ENCODE measurements around the gene AGMO. TPM values are rescaled to one million over a fixed set of nuclear protein-coding genes. Genes with fewer than 3 reads are reported as not detected.

AGMO gene
- total RNA-seq, 1 experiment from 2014 or later, result not detected

DNA sequence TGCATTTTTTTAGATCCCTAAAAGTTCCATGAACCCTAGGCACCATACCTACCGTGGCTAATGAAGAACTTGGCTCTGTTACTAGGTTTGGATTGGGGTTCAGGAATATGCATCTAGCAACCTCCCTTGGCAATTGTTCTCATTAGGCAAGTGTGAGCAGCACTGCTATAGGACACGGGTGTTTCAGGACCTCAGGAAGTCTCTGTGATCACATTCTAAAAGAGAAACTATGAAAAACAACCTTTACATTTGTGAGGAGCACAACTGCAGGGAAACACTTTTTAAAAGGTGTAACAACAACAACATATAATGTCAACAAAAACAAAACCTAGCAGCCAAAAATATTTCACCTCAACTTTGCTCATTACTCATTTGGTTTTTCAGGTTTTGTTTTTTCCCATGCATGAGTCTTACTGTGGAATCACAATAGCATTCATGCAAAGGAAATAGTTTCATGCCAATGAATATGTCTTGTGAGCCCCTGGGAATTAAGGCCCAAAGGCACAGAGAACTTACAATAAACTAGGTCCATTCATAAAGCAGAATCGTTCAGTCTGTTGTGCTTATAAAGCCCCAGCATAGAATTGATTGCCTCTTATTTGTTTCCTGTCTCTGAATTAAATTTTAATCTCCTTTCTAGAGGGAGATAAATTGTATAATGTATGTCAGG is 403.5 kb downstream of the AGMO start:
- TF ChIP-seq SIN3A (IDR thresholded peaks at IDR 0.05; ENCODE audit: low read depth), result no peak
- no peak for TF ChIP-seq EGR1 (IDR thresholded peaks at IDR 0.05; ENCODE audit: low read depth)
- TF ChIP-seq, protein P1, sequence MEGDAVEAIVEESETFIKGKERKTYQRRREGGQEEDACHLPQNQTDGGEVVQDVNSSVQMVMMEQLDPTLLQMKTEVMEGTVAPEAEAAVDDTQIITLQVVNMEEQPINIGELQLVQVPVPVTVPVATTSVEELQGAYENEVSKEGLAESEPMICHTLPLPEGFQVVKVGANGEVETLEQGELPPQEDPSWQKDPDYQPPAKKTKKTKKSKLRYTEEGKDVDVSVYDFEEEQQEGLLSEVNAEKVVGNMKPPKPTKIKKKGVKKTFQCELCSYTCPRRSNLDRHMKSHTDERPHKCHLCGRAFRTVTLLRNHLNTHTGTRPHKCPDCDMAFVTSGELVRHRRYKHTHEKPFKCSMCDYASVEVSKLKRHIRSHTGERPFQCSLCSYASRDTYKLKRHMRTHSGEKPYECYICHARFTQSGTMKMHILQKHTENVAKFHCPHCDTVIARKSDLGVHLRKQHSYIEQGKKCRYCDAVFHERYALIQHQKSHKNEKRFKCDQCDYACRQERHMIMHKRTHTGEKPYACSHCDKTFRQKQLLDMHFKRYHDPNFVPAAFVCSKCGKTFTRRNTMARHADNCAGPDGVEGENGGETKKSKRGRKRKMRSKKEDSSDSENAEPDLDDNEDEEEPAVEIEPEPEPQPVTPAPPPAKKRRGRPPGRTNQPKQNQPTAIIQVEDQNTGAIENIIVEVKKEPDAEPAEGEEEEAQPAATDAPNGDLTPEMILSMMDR (IDR thresholded peaks at IDR 0.05 in 2 of 3, conservative IDR thresholded peaks at IDR 0.05 in 1 of 3; ENCODE audit: borderline replicate concordance in 1 of 3, insufficient read depth in 1 of 3, low read depth in 2 of 3, low read length in 2 of 3), result no peak
- no peak for TF ChIP-seq YY1 (IDR thresholded peaks at IDR 0.05; ENCODE audit: extremely low read depth, insufficient replicate concordance, low read depth, low read length)
- TF ChIP-seq POLR2AphosphoS5 (IDR thresholded peaks at IDR 0.05; ENCODE audit: low read depth, low read length), result no peak
- no peak for TF ChIP-seq CBX3 (IDR thresholded peaks at IDR 0.05; ENCODE audit: low read depth)
- no peak for TF ChIP-seq TCF7L2 (IDR thresholded peaks at IDR 0.05; ENCODE audit: borderline replicate concordance, extremely low read depth, insufficient read depth, insufficient read length)
- no peak for TF ChIP-seq EZH2 (IDR thresholded peaks at IDR 0.05)
- no peak for TF ChIP-seq FOSL1 (IDR thresholded peaks at IDR 0.05; ENCODE audit: low read depth)
- Histone ChIP-seq H2AFZ (ENCODE audit: low read depth, low read length, poor library complexity, severe bottlenecking) (no peak overlapping the region), H3K9me3 (ENCODE audit: control insufficient read depth in 1 of 2, insufficient read depth in 1 of 2, low read depth in 1 of 2, low read length in 2 of 2) (no peaks in the 10 kb centered on the region), H4K20me1 (ENCODE audit: insufficient read depth) (no peaks in the 10 kb centered on the region), H3K36me3 (ENCODE audit: control insufficient read depth in 1 of 2, insufficient read depth in 2 of 2, low read length in 2 of 2) (no peaks in the 10 kb centered on the region), H3K4me3 (replicated peaks in 1 of 2; ENCODE audit: low read depth in 1 of 2, low read length in 2 of 2) (no peak overlapping the region), H3K27ac (ENCODE audit: low read depth, low read length) (no peak overlapping the region), H3K79me2 (ENCODE audit: insufficient read depth, low read length) (no peaks in the 10 kb centered on the region), H3K4me2 (ENCODE audit: low read length) (no peak overlapping the region), H3K4me1 (ENCODE audit: control insufficient read depth in 1 of 2, insufficient read depth in 2 of 2, low read length in 2 of 2) (no peaks in the 10 kb centered on the region), H3K9me2 (ENCODE audit: insufficient read depth) (no peaks in the 10 kb centered on the region), H3K27me3 (ENCODE audit: insufficient read depth, low read length) (no peaks in the 10 kb centered on the region), H3K9ac (ENCODE audit: low read length) (no peak overlapping the region)
- ChIA-PET POLR2A (no interaction called here), CTCF (no interaction called here), RAD21 (ENCODE audit: low non-redundant PET in 1 of 2, low total read pairs in 2 of 2, uncharacterized antibody in 2 of 2, unreplicated experiment in 2 of 2) (no interaction called here)
- DNase-seq (ENCODE audit: low read depth, low spot score), result no peak
- no TSS peak for BruUV-seq (replicated peaks)
- intact Hi-C loops (cut with micrococcal nuclease), result no loop called here
- no peak for ATAC-seq

Other genes with a start within 250 kb of the AGMO start
- gene MEOX2, start 124.7 kb upstream of the AGMO start, total RNA-seq (2021; ENCODE audit: unreplicated experiment), result not detected